ENCODE results near the gene NAV3.

NAV3 gene

DNA sequence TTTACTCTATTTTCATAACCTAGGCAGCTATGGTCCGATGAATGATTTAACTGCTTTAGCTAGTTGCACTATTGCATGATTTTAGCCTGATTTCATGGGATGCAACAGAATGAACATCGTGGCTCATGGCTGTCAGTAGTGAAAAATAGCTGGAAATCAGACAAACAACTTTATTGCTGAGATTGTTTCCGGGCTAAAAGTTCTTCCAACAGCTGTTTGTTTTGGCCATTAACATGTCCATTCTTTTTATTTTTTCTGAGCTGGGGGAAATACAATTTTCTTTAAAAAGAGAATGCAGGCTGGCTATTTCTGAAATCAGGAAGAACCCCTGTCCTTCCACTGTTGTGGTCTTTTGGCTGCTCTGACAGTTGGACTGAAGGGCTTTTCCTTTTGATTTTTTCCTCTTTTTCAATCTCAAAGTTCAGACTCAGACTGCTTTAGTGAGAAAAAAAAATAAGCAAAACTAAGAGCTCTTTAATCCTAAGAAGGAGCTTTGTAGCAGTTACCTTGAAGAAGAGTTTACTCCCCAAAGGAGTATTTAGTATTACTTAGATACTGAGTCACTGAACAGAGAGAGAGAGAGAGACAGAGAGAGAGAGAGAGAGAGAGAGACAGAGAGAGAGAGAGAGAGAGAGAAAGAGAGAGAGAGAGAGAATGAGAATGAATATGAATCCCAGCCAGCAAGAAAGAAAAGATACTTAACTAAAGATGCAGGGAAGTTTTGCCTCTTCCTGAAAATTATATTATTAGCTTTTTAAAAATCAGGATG is at the start of gene NAV3:
Gene NAV3, plus strand, starts transcription at position 312 of the 769 bp plus-strand sequence. CDS start 568 bp downstream, outside the sequence.
- DNase-seq = no peak

DNA sequence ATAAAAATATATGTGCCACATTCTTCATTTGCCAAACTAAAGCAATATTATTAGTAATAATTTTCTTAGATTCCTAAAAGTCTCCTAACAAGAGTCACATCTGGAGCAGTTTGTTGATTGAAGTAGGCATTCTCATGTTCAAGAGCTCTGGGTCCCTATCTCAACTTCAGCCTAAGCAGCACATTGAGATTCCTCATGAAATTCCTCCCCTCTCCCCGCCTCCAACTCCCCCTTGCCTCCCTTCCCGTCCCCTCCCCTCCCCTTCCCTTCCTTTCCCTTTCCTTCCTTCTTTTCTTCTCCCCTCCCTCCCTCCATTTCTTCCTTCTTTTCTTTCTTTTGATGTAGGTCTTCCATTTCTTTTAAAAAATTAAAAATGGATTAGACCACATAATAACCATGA is 48.7 kb upstream of the NAV3 start:
- DNase-seq = no peak

DNA sequence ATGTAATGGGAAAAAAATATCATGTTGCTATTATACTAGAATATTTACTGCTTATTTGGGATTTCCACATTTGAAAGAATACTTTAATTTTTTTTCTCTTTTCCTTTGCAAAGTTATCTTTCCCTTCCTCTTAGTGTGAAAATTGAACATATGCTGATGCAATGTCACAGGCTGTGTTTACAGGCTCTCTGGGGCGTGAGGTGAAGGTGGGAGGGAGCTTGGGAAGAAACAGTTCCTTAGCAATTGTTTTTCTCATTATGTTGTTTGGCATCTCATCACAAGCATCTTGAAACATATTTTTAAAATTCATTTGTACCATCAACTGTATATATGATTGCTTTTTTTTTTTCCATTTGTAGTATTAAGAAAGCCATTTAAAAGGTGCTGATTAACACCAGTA is 47.9 kb upstream of the NAV3 start:
- no peak for DNase-seq

DNA sequence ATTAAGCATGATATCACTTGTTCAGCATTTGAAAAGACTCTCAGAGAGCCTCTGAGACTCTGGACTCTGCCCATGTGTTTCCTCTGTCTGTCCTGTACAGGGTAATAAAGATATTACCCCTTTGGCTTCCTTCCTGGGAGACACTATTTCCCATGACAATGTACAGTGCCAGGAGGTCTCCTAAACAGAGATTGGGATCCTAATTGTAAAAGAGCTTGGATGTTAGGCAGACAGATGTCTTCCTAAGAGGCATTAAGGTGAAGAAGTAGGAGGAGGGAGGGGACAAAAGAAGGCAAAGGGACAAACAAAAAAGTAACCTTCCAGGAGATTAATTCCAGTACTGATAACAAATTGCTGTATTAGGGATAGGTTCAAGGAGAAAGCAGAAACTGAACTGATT is 45.5 kb upstream of the NAV3 start:
- no peak for DNase-seq

GRCh38 chr12:77786675-77787074 is 44.0 kb upstream of the NAV3 start:
- no peak for DNase-seq

- no peak for DNase-seq
These were observed 42.2 kb upstream of the NAV3 start for GRCh38 chr12:77788231-77789168.

DNA sequence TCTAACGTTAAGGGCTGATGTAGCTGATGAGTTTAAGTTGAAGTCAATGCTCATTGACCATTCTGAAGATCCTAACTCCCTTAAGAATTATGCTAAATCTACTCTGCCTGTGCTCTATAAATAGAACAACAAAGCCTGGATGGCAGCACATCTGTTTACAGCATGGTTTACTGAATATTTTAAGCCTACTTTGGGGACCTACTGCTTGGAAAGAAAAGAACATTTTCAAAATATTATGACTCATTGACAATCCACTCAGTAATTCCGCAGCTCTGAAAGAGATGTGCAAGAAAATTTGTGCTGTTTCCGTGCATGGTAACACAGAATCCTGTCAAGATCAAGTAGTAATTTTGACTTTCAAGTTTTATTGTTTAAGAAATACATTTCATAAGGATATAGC is 35.0 kb upstream of the NAV3 start:
- DNase-seq = no peak

DNA sequence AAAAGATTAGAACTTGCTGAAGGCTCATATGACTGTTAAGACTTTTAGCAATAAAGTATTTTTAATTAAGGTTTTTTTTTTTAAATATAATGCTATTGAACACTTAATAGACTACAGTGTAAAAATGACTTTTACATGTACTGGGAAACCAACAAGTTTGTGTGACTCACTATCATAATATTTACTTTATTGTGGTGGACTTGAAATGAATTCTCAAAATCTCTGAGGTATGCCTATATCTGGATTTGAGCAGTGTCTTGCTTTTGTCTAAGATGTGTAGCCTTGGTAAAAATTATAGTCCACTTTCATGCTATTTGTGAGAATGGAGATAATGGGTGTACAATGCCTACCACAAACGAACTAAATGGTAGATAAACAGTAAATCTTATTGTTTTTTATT is 33.9 kb upstream of the NAV3 start:
- DNase-seq = no peak

DNA sequence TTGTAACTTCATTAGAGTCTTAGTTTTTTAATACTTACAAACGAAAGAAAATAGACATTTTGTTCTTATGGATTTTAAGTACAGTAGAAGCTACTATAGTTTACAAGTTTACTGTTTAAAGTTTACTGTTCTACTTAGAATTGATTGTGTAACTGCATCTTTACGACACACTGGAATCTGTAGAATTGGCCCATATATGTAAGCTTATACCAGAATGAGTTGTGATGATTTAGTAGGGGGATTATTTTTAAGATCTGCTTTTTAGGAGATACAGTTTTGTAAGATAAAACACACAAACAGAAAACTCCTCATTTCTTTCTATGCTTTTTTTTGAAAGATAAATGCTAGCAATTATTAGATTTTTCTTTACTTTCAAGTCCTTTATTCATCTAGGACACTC is 30.2 kb upstream of the NAV3 start:
- DNase-seq = no peak

GRCh38 chr12:77808534-77808933 is 22.2 kb upstream of the NAV3 start:
- DNase-seq = no peak

- no peak for DNase-seq
These were observed 17.1 kb upstream of the NAV3 start for GRCh38 chr12:77813558-77813957.

DNA sequence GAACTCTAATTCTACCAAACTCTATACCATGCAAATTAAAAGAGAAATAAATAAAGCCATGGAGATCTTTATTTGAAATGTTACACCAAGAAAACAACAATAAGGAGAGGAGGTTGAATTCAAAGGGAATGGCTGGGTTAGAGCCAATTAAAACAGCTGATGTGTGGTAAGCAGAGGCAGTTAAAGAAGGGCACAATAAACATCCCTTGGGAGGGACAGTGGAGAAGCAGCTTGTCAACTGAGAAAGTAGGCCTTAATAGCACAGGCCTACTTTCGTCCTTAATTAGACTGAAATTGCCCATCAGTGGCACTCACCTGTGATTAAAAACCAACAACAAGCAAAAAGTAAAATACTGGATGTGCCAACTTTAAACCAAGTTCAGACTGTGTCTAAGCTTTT is 16.3 kb upstream of the NAV3 start:
- no peak for DNase-seq

DNA sequence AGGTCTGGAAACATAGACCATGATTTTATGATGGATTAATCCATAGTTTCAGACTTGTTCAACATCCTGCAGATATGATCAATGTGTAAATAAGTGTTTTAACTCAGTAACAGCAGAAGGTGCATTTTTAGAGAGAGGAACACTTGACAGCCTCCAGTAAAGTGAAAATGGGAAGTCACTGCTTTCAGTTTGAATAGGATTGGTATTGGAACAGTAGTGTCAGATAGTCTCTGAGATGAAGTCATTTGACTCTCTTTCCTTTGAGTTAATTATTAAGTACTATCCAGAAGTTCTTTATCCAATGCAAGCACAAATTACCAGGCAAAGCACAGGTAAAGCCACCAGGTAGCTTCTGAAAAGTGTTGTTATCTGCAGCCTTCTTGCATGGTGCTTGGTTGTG is 14.5 kb upstream of the NAV3 start:
- DNase-seq = no peak

DNA sequence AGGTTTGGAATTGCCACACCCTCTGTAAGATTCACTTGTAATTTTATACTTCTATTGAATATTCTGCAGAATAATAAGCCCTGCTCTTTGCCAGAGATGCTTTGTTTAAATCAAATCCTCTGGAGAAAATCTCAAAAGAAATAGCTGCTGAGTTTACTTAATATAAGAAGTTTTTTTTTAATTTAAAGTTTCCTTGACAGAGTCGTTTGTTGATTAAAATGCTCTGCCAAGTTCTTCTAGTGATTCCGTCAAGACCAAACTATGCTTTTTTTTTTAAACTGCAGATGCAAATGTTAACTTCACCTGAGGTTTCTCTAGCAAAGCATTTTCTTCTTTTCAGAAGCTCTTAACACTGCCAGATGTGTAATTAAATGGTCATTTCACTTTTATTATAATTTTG is 13.4 kb upstream of the NAV3 start:
- DNase-seq = no peak

DNA sequence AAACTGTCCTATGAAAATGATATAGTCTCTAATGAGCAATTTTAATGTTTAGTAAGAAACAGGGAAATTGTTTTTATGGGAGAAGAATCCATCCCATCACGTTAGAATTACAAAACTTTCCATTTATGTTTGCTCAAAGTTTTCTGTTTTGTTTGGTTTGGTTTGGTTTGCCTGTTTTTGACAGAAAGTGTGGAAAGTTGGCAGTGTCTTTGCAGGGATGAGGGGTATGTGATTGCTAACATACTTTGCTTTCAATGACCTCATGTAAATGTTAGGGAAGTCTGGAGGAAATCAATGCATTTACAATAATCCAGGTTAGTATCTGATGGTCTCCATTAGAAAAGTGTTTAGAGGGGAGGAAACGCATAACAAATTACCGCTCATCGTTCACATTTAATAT is 12.3 kb upstream of the NAV3 start:
- no peak for DNase-seq

DNA sequence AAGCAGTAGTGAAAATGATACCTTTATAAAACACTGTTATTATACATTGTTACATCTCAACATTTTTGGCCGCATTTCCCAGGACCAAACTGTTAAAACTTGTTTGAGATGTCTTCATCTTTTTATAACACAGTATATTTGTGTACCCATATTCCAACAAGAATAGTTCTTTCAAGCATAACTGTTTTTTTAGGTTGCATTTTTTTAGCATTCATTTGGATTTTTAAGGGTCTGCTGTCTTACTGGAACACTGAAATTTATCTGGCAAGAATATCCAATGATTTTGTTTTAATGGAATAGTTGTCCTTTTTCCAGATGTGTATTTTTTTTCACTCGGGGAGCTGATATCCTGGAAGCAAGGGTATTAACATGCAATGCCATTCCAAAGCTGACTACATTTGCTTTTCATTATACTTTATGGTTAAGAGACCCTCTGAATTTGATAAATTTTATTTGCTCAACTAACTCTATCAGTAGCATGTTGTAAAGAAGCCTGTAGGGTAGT is 8.9 kb upstream of the NAV3 start:
- no peak for DNase-seq

DNA sequence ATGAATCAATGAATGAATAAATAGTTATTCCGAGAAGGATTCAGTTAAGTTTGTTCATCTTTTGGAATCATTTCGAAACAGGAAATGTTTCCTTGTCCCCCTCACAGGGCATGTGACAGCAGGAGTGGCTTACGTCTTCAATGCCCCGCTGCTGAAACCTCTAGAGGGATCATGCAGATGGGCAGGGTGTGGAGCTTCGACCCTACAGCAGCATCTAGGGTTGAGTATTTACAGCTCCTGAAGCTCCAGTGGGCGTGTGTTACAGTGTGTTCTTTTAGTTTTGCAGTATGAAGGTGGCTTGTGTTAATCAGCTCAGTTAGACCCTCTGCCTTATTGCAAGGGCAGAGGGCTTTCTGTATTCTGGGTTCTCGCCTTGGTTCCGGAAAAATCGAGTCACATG is 2.6 kb downstream of the NAV3 start:
- DNase-seq = no peak

DNA sequence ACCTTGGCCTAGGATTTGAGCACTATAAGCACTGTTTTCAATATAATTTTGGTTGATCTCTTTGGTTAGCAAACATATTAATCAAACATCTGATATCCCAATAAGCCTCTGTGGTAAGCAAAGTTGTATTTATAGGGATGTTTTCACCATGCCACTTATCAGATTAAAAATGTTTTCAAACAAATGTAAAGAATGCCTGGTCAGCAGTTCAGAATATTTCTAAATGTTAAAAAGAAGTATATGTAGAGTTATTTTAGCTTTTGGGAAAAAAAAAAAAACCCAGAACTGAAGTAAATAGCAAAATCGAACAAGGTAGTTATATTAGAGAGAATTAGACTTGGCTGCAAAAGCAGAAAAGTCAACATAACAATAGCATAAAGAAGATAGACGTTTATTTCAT is 3.9 kb downstream of the NAV3 start:
- no peak for DNase-seq

- no peak for DNase-seq
These were observed 5.3 kb downstream of the NAV3 start for GRCh38 chr12:77835969-77836368.

- DNase-seq = no peak
These were observed 7.2 kb downstream of the NAV3 start for GRCh38 chr12:77837876-77838291.

DNA sequence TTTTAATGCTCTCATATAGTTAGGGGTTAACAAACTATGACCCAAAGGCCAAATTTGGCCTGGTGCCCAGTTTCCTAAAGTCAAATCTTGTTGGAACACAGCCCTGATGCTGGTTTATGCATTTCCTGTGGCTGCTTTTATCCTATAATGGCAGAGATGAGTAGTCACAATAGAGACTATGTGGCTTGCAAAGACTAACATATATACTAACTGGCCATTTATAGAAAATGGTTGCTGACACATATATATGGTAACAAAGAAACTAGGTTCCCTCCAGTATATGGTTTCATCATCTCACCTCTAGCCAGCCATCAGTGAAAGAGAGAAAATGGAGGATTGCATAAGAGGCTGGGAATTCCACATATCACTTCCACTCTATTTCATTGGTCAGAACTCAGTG is 10.8 kb downstream of the NAV3 start:
- no peak for DNase-seq

- no peak for DNase-seq
These were observed 11.7 kb downstream of the NAV3 start for GRCh38 chr12:77842430-77842829.

DNA sequence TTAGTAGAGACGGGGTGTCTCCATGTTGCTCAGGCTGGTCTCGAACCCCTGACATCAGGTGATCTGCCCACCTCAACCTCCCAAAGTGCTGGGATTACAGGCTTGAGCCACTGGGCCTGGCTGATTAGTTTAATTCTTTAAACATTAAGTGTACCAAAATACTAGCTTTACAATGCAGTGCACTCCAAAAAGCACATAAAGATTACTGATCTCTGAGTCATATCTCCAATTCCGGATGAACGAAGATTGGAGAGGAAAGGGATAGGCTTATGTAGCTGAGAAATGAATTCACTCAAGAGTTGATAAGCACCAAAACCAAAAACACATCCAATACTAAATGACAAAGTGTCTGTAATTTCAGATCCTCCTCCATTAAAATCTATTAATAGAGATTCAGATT is 15.1 kb downstream of the NAV3 start:
- no peak for DNase-seq

GRCh38 chr12:77847060-77847541 is 16.4 kb downstream of the NAV3 start:
- no peak for DNase-seq
